HG03558 (cell line): ENCODE data around the gene CHSY1.

ENCODE experiments used
- ATAC-seq: cut with Tn5 transposase; IDR thresholded peaks from one replicate; pipeline ENCODE4 v1.9.1; 2021; ENCODE audit warnings: moderate number of reproducible peaks; ENCODE audit not compliant: unreplicated experiment; ENCODE audit errors: extremely low read depth

CHSY1 gene

GRCh38 chr15:101174152-101174920, 77.5 kb downstream of the CHSY1 start:
- ATAC-seq = no peak

DNA sequence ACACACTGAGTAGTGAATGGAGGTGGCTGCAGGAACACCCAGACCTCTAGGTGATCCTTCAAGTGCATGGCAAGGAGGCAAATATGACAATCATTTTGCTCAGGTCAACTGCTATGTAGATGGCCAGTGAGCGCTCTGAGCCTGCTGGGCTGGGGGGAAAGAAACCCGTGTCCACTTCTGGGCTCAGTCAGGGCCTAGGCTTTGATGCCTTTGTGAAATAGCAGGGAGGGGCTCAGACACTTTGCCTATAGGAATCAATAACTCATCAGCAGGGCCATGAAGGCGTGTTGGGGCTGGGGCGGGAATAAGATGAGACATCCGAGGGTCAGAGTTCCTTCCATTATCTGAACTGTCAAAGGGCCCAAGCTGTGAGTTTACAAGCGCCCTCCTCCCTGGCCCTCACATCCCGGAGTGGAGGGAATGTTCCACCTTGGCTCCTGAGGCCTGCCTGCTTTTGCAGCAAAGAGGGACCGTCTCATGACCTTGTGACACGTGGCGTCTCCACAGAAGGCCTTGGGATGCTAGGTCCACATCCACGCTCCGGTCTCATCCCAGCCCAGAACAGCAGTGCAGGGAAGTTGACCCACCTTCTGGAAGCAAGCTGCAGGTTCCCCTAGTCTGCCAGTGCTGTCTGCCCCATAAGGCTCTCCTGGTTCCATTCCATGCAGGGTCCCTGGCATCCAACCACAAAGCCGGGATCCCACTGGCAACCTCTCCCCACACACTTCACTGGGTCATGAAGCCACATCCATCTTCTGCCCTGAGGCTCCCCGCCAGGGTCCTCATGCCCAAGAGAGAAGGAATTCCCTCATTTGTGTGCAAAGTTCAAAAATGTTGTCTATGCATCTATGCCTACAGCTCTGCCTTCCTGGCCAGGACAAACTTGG, 78.4 kb downstream of the CHSY1 start:
- ATAC-seq = no peak

- ATAC-seq = no peak
Measured at GRCh38 chr15:101172501-101173071, 79.3 kb downstream of the CHSY1 start.

DNA sequence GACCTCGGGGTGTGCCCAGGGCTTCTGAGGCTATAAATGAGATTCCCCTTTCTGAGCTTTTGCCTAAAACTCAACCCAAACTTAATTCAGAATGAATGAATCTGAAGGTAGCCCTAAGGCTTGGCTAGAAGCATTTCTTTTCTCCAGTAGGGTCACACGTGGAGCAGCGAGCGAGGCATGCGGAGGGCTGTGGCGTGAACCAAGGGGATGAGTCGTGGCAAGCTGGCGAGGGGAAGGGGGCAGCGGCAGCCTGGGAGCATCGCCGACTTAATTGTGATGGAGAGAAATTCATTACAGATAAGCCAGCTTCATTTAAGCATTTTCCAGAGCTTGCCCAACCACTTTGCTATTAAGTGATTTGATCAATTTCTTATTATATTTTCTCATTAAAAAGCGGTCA, 79.9 kb downstream of the CHSY1 start:
- no peak for ATAC-seq

GRCh38 chr15:101170568-101171350, 81.1 kb downstream of the CHSY1 start:
- ATAC-seq = no peak

DNA sequence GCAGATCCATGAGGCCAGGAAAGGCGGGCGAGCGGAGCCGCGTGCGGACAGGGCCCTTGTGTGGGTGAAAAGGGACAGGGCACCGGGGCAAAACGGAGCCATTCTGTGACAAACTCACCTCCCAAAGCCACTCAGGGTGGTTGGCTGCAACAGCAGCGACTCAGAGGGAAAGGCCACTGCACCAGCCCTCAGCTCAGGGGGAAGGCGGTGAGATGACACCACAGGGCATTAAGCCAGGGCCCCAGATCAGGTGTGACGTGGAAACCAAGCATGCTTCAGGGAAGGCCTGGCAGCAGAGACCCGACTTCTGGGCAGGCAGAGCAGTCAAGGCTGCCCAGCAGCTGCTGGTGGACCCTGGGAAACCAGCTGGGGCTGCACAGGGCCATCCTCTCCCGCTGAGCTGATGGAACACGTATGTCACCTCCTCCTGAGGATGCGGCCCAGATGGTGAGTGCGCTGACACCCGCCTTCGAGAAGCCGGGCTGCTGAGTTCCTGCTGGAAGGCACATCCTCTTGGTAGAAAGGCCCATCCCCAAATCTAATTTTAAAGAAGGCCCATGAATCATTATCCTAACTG, 82.3 kb downstream of the CHSY1 start:
- ATAC-seq = no peak

- no peak for ATAC-seq
Measured at GRCh38 chr15:101168898-101169494, 82.9 kb downstream of the CHSY1 start.

DNA sequence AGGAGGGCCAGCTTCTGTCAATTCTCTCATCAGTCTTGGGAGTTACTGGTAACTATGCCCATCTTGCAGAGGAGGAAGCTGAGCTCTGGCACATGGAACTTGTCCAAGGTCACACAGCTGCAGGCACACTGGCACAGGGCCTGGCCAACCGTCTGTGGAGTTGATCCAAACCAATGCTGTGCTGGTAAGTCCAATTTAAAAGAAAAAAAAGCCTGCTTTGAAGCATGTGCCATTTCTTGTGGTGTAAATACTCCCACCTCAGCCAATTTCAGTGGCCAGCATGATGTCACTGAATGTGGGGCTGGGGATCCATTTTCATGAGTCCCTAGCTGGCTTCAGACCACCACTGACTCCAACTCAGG, 83.4 kb downstream of the CHSY1 start:
- ATAC-seq = no peak

GRCh38 chr15:101167753-101168462, 83.9 kb downstream of the CHSY1 start:
- no peak for ATAC-seq

DNA sequence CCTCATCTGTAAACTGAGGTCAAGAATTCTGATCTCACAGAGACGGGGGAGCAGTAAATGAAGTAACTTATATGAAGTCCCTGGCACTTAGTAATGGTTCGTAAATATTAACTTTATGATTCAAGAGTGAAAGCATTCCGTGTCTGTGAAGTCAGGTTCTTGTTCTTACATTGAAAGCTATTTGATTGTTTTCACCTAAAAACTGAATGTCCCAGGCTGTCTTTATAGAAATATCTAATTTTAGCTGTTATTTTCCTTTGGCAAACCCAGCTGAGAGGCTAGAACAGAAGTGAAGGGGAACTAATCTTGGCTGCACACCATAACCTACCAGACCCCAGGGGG, 84.5 kb downstream of the CHSY1 start:
- no peak for ATAC-seq

- no peak for ATAC-seq
Measured at GRCh38 chr15:101165905-101166471, 85.9 kb downstream of the CHSY1 start.

DNA sequence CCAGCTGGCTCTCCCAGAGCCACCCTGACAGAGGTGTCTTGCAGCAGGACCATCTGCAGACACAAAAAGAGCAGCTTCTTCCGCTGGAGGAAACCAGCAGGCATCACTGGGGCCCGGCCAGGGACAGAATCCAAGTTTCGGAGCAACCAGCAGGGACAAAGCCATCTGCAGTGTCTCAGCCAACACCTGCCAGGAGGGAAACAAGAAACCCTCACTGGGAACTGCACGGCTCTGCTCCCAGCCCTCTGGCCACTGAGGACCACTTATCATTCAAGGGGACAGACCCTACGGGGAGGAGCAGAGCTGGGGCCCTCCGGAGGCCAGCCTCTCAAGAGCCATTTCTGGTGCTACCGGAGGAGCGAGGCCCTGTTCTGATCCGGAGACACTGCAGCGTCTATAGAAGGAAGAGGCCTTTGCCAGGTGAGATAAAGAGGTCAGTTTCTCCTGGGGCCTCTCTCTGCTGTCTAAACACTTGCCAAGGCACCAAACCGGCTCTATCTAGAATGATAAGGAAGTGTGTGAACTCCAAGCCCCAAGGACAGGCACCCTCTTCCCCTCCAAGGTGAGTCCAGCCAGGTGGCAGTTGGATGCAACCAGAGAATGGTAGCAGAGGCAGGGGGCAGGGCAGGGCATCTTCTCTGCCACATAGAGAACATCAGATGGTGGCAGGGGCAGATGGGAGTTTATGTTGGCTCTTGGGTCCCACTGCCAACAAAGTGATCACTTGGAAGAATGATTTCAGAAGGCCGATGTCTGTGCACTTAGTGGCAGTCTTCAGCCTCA, 89.0 kb downstream of the CHSY1 start:
- ATAC-seq = no peak

- no peak for ATAC-seq
Measured at GRCh38 chr15:101161656-101162055, 90.2 kb downstream of the CHSY1 start.

DNA sequence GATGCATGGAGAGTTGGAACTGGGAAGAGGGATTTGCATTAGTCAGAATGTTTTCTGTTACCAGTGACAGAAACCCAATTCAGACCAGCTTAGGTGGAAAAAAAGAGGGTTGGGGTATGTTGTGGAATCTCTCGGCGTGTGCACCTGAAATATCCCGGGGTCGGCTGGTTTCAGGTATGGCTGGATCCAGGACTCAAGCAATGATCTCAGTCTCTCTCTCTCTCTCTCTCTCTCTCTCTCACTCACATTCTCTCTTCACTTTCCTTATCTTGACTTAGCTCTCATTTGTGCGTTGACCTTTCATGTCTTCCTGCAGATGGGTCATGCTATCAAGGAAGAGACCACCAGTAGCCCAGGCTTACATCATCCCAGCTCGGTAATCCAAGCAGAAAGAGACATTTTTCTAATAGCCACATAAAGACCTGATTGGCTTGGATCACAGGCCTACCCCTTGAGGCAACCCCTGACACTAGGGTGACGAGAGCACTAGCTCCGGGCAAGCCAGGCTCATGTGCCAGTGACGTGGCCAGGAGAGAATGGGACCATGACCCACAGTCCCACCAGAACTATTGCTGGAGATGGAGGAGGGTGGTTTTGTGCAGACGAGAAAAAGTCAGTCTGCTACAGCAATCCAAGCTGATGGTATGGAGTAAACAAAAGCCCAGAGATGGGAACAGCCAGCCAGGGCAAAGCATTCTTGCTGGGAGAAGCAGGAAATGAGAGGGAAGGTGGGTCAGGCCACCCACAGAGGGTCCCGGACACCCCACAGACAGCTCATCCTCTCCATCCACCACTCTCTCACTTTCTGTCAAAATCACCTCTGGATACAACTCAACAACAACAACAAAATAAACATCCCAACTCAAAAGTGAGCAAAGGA, 91.7 kb downstream of the CHSY1 start:
- ATAC-seq = no peak

GRCh38 chr15:101159096-101159935, 92.5 kb downstream of the CHSY1 start:
- ATAC-seq = no peak
